HepG2 (cell line): ENCODE measurements around the gene TUFM. TPM values are rescaled to one million over a fixed set of nuclear protein-coding genes. Genes with fewer than 3 reads are reported as not detected.

Source experiments
- DNMT3B ChIP-seq: conservative IDR thresholded peaks from 2 replicates; pipeline ENCODE4 v1.6.1; 2016; ENCODE audit warnings: missing biosample characterization, control low read depth
- GATAD2A ChIP-seq: IDR thresholded peaks from 2 replicates; pipeline ENCODE4 v1.6.1; 2016
- MAFF ChIP-seq: IDR thresholded peaks from 2 replicates; pipeline ENCODE4 v1.6.1; 2011; ENCODE audit warnings: low read depth, low read length, improper control_type of control experiment
- MATR3 ChIP-seq: sonication (generic); formaldehyde crosslinking; IDR thresholded peaks from 2 replicates; pipeline ENCODE4 v1.4.0; 2020; ENCODE audit warnings: missing genetic modification reagents
- MED8 ChIP-seq: sonication (generic); formaldehyde crosslinking; IDR thresholded peaks from 2 replicates; pipeline ENCODE4 v1.8.1; 2023; ENCODE audit warnings: mild to moderate bottlenecking, missing genetic modification reagents; ENCODE audit not compliant: insufficient replicate concordance
- NFATC3 ChIP-seq: sonication (generic); formaldehyde crosslinking; IDR thresholded peaks from 2 replicates; pipeline ENCODE4 v1.5.1; 2020; ENCODE audit warnings: mild to moderate bottlenecking, missing genetic modification reagents
- ONECUT2 ChIP-seq: sonication (generic); formaldehyde crosslinking; IDR thresholded peaks from 2 replicates; pipeline ENCODE4 v1.4.0; 2020; ENCODE audit warnings: missing genetic modification reagents
- PCBP1 ChIP-seq: fragments of 200-400 bp; formaldehyde crosslinking; IDR thresholded peaks from 2 replicates; pipeline ENCODE4 v1.6.1; 2017; ENCODE audit warnings: mild to moderate bottlenecking, low read depth, low read length, borderline replicate concordance
- POLR2A ChIP-seq, 2 experiments: IDR thresholded peaks; 2 replicates each; pipeline ENCODE4 v1.6.1; 2011; ENCODE audit warnings: low read depth in 2 of 2, low read length in 2 of 2, mild to moderate bottlenecking in 1 of 2, moderate library complexity in 1 of 2; ENCODE audit not compliant: insufficient read depth in 1 of 2
- SMAD1 ChIP-seq: sonication (generic); formaldehyde crosslinking; IDR thresholded peaks from 2 replicates; pipeline ENCODE4 v1.4.0; 2020; ENCODE audit warnings: missing genetic modification reagents, low read depth, mild to moderate bottlenecking, borderline replicate concordance
- SMARCE1 ChIP-seq: fragments of 450-650 bp; IDR thresholded peaks from 2 replicates; pipeline ENCODE4 v1.6.1; 2017; ENCODE audit warnings: borderline replicate concordance
- SNRNP70 ChIP-seq: fragments of 200-400 bp; formaldehyde crosslinking; IDR thresholded peaks from 2 replicates; pipeline ENCODE4 v1.6.1; 2017; ENCODE audit warnings: mild to moderate bottlenecking, low read depth, low read length, moderate library complexity
- SP1 ChIP-seq, 2 experiments: fragments of 450-650 bp in 1 of 2; sonication (generic) in 1 of 2; formaldehyde crosslinking in 1 of 2; IDR thresholded peaks; 2 replicates each; pipeline versions ENCODE4 v1.4.0 to v1.6.1; 2016 to 2020; ENCODE audit warnings: missing genetic modification reagents in 1 of 2
- ZKSCAN5 ChIP-seq: sonication (generic); formaldehyde crosslinking; IDR thresholded peaks from 2 replicates; pipeline ENCODE4 v1.5.1; 2020; ENCODE audit warnings: mild to moderate bottlenecking, missing genetic modification reagents
- ZNF333 ChIP-seq: sonication (generic); formaldehyde crosslinking; IDR thresholded peaks from 2 replicates; pipeline ENCODE4 v1.4.0; 2020; ENCODE audit warnings: mild to moderate bottlenecking, missing genetic modification reagents, borderline replicate concordance
- ZNF547 ChIP-seq: sonication (generic); formaldehyde crosslinking; IDR thresholded peaks from 2 replicates; pipeline ENCODE4 v1.5.1; 2020; ENCODE audit warnings: mild to moderate bottlenecking, missing genetic modification reagents
- ZNF552 ChIP-seq: sonication (generic); formaldehyde crosslinking; IDR thresholded peaks from 2 replicates; pipeline ENCODE4 v1.9.0; 2022; ENCODE audit warnings: missing genetic modification reagents, mild to moderate bottlenecking, borderline replicate concordance
- ZNF564 ChIP-seq: sonication (generic); formaldehyde crosslinking; IDR thresholded peaks from 2 replicates; pipeline ENCODE4 v1.8.1; 2023; ENCODE audit warnings: mild to moderate bottlenecking, missing genetic modification reagents
- ZSCAN30 ChIP-seq: sonication (generic); formaldehyde crosslinking; IDR thresholded peaks from 2 replicates; pipeline ENCODE4 v1.5.0; 2020; ENCODE audit warnings: mild to moderate bottlenecking, missing genetic modification reagents
- polyA plus RNA-seq, 8 experiments: library from polyadenylated mRNA; depleted of rRNA in 3 of 8; stranded (reverse) in 7 of 8; unstranded in 1 of 8; fragments of >200 nt; fragmentation: Illumina TruSeq in 4 of 8; extraction: Trizol in 4 of 8; gene quantifications; 2 replicates each; pipeline versions ENCODE4 v1.2.1 to v1.2.3, GENCODE V29; 2011 to 2016; ENCODE audit warnings: low read depth in 4 of 8, missing spikeins in 1 of 8, mixed read lengths in 1 of 8; ENCODE audit not compliant: insufficient read depth in 1 of 8
- total RNA-seq, 5 experiments: library from RNA; depleted of rRNA; stranded (reverse); fragments of >200 nt; fragmentation: Illumina TruSeq; extraction: Trizol; gene quantifications; 2 replicates each; pipeline ENCODE4 v1.2.3, GENCODE V29; 2016; ENCODE audit warnings: low read depth in 1 of 5
- TF ChIP-seq, protein P1 (sequence below): sonication (generic); formaldehyde crosslinking; IDR thresholded peaks from 2 replicates; pipeline ENCODE4 v1.4.0; 2020; ENCODE audit warnings: missing genetic modification reagents, borderline replicate concordance
- TF ChIP-seq, protein P2 (sequence below): sonication (generic); formaldehyde crosslinking; IDR thresholded peaks from 2 replicates; pipeline ENCODE4 v1.4.0; 2020; ENCODE audit warnings: missing genetic modification reagents, borderline replicate concordance
- TF ChIP-seq, protein P3 (sequence below): sonication (generic); formaldehyde crosslinking; IDR thresholded peaks from 2 replicates; pipeline ENCODE4 v1.4.0; 2020; ENCODE audit warnings: missing genetic modification reagents
- TF ChIP-seq, protein P4 (sequence below): sonication (generic); formaldehyde crosslinking; IDR thresholded peaks from 2 replicates; pipeline ENCODE4 v1.5.0; 2020; ENCODE audit warnings: missing genetic modification reagents, mild to moderate bottlenecking, borderline replicate concordance
- TF ChIP-seq, protein P5 (sequence below): sonication (generic); formaldehyde crosslinking; IDR thresholded peaks from 2 replicates; pipeline ENCODE4 v1.4.0; 2020; ENCODE audit warnings: missing genetic modification reagents

Gene TUFM
- total and polyA plus RNA-seq, 2 of the 13 experiments (the other 11 are each of a cell fraction or from before 2014, with no cell fraction given) = 206 to 298 TPM

GRCh38 chr16:28846080-28846932 is at the start of gene TUFM (continued):
- TF ChIP-seq, protein P1, sequence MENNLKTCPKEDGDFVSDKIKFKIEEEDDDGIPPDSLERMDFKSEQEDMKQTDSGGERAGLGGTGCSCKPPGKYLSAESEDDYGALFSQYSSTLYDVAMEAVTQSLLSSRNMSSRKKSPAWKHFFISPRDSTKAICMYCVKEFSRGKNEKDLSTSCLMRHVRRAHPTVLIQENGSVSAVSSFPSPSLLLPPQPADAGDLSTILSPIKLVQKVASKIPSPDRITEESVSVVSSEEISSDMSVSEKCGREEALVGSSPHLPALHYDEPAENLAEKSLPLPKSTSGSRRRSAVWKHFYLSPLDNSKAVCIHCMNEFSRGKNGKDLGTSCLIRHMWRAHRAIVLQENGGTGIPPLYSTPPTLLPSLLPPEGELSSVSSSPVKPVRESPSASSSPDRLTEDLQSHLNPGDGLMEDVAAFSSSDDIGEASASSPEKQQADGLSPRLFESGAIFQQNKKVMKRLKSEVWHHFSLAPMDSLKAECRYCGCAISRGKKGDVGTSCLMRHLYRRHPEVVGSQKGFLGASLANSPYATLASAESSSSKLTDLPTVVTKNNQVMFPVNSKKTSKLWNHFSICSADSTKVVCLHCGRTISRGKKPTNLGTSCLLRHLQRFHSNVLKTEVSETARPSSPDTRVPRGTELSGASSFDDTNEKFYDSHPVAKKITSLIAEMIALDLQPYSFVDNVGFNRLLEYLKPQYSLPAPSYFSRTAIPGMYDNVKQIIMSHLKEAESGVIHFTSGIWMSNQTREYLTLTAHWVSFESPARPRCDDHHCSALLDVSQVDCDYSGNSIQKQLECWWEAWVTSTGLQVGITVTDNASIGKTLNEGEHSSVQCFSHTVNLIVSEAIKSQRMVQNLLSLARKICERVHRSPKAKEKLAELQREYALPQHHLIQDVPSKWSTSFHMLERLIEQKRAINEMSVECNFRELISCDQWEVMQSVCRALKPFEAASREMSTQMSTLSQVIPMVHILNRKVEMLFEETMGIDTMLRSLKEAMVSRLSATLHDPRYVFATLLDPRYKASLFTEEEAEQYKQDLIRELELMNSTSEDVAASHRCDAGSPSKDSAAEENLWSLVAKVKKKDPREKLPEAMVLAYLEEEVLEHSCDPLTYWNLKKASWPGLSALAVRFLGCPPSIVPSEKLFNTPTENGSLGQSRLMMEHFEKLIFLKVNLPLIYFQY (CRISPR knock-in tag) = peak; percentile 42; the same call in 1 of the 2 replicates
- peak; percentile 93 for TF ChIP-seq ZNF333 (CRISPR knock-in tag)
- TF ChIP-seq GATAD2A (CRISPR knock-in tag) = peak; percentile 69
- TF ChIP-seq SMAD1 (CRISPR knock-in tag) = peak; percentile 71; the same call in 1 of the 2 replicates
- TF ChIP-seq MED8 (CRISPR knock-in tag) = peak; percentile 58
- peak; percentile 75 for TF ChIP-seq ZNF547 (CRISPR knock-in tag)
- TF ChIP-seq SNRNP70 = no peak
- TF ChIP-seq NFATC3 (CRISPR knock-in tag) = peak; percentile 93
- peak; percentile 80; the same call in 1 of the 2 replicates for TF ChIP-seq ZNF552 (CRISPR knock-in tag)
- no peak for TF ChIP-seq MATR3
- no peak for TF ChIP-seq SP1 (IDR thresholded peaks at IDR 0.05)
- peak; percentile 89 for TF ChIP-seq SP1 (CRISPR knock-in tag; IDR thresholded peaks at IDR 0.05)
- TF ChIP-seq, protein P2, sequence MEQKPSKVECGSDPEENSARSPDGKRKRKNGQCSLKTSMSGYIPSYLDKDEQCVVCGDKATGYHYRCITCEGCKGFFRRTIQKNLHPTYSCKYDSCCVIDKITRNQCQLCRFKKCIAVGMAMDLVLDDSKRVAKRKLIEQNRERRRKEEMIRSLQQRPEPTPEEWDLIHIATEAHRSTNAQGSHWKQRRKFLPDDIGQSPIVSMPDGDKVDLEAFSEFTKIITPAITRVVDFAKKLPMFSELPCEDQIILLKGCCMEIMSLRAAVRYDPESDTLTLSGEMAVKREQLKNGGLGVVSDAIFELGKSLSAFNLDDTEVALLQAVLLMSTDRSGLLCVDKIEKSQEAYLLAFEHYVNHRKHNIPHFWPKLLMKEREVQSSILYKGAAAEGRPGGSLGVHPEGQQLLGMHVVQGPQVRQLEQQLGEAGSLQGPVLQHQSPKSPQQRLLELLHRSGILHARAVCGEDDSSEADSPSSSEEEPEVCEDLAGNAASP (CRISPR knock-in tag) = peak; percentile 60; the same call in 1 of the 2 replicates
- no peak for TF ChIP-seq ONECUT2
- TF ChIP-seq, protein P3, sequence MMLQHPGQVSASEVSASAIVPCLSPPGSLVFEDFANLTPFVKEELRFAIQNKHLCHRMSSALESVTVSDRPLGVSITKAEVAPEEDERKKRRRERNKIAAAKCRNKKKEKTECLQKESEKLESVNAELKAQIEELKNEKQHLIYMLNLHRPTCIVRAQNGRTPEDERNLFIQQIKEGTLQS = no peak
- peak; percentile 58 to 66; a peak in 3 of 4 replicates for TF ChIP-seq POLR2A (IDR thresholded peaks at IDR 0.05; ENCODE audit: insufficient read depth in 1 of 2, low read depth in 2 of 2, low read length in 2 of 2)
- TF ChIP-seq PCBP1 = peak; percentile 95; the same call in 1 of the 2 replicates
- TF ChIP-seq DNMT3B (CRISPR knock-in tag) = peak; percentile 62
- TF ChIP-seq ZKSCAN5 (CRISPR knock-in tag) = no peak
- TF ChIP-seq SMARCE1 = no peak
- TF ChIP-seq, protein P4, sequence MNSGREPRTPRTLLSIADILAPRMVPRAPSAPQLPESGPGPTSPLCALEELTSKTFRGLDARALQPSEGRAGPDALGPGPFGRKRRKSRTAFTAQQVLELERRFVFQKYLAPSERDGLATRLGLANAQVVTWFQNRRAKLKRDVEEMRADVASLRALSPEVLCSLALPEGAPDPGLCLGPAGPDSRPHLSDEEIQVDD (CRISPR knock-in tag) = no peak
- peak; percentile 86; the same call in 1 of the 2 replicates for TF ChIP-seq ZNF564 (CRISPR knock-in tag)
- TF ChIP-seq MAFF = no peak
- TF ChIP-seq, protein P5, sequence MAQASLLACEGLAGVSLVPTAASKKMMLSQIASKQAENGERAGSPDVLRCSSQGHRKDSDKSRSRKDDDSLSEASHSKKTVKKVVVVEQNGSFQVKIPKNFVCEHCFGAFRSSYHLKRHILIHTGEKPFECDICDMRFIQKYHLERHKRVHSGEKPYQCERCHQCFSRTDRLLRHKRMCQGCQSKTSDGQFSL (CRISPR knock-in tag) = 0 out of 2 replicates have a peak, but pooled peaks have one; percentile 20
- peak; percentile 97; the same call in 1 of the 2 replicates for TF ChIP-seq ZSCAN30
